ENCODE data around the gene SERPINA1. TPM values are rescaled to one million over a fixed set of nuclear protein-coding genes. Genes with fewer than 3 reads are reported as not detected.

Gene SERPINA1
- total and polyA plus RNA-seq, 2 of the 13 experiments (the other 11 are each of a cell fraction or from before 2014, with no cell fraction given): 3,266 to 11,015 TPM

- TF ChIP-seq ZNF737 (CRISPR knock-in tag; IDR thresholded peaks at IDR 0.05; ENCODE audit: borderline replicate concordance): 0 out of 2 replicates have a peak, but pooled peaks have one; percentile 55
- peak; percentile 44 for TF ChIP-seq ZNF687 (CRISPR knock-in tag; IDR thresholded peaks at IDR 0.05)
- no peak for TF ChIP-seq XBP1 (CRISPR knock-in tag; IDR thresholded peaks at IDR 0.05)
- no peak for TF ChIP-seq ZBED4 (CRISPR knock-in tag; IDR thresholded peaks at IDR 0.05; ENCODE audit: borderline replicate concordance)
- TF ChIP-seq POLR2G (IDR thresholded peaks at IDR 0.05; ENCODE audit: low read depth, low read length): peak; percentile 51; the same call in 1 of the 2 replicates
- no peak; the same call in 1 of the 2 replicates for TF ChIP-seq FOXC1 (CRISPR knock-in tag; IDR thresholded peaks at IDR 0.05; ENCODE audit: borderline replicate concordance)
- TF ChIP-seq ZNF160 (CRISPR knock-in tag; IDR thresholded peaks at IDR 0.05): no peak
- TF ChIP-seq DPF2 (CRISPR knock-in tag; IDR thresholded peaks at IDR 0.05; ENCODE audit: borderline replicate concordance, low read depth): no peak
- TF ChIP-seq ZSCAN21 (CRISPR knock-in tag; IDR thresholded peaks at IDR 0.05; ENCODE audit: borderline replicate concordance): no peak
- peak; percentile 7 for TF ChIP-seq SRSF4 (IDR thresholded peaks at IDR 0.05; ENCODE audit: low read depth, low read length, poor library complexity, severe bottlenecking)
- TF ChIP-seq FOSL2 (CRISPR knock-in tag; IDR thresholded peaks at IDR 0.05): peak; percentile 42; the same call in 1 of the 2 replicates
- TF ChIP-seq U2AF1 (optimal IDR thresholded peaks at IDR 0.05; ENCODE audit: low read depth, low read length): peak; percentile 84
- no peak for TF ChIP-seq PITX1 (CRISPR knock-in tag; IDR thresholded peaks at IDR 0.05)
- peak; percentile 5; the same call in 1 of the 2 replicates for TF ChIP-seq NR2F2 (IDR thresholded peaks at IDR 0.05; ENCODE audit: borderline replicate concordance, low read depth)
- TF ChIP-seq ZFP62 (CRISPR knock-in tag; IDR thresholded peaks at IDR 0.05): no peak
- TF ChIP-seq ATF7-NPFF (CRISPR knock-in tag; IDR thresholded peaks at IDR 0.05; ENCODE audit: low read depth): 0 out of 2 replicates have a peak, but pooled peaks have one; percentile 1
- 0 out of 2 replicates have a peak, but pooled peaks have one; percentile 23 for TF ChIP-seq SAFB2 (CRISPR knock-in tag; IDR thresholded peaks at IDR 0.05; ENCODE audit: borderline replicate concordance, low read depth)
- TF ChIP-seq TOPORS (CRISPR knock-in tag; IDR thresholded peaks at IDR 0.05): peak; percentile 65; the same call in 1 of the 2 replicates
- TF ChIP-seq RFX3 (CRISPR knock-in tag; IDR thresholded peaks at IDR 0.05): no peak
- no peak for TF ChIP-seq SRY (CRISPR knock-in tag; IDR thresholded peaks at IDR 0.05)
Measured at GRCh38 chr14:94380225-94381148, 7.9 kb downstream of the SERPINA1 start (continued).
